Measurements from ENCODE around the gene SP2.

- no peak for TF ChIP-seq CTCF (IDR thresholded peaks at IDR 0.05)
- no peak for TF ChIP-seq ZFX (IDR thresholded peaks at IDR 0.05; ENCODE audit: borderline replicate concordance)
These were observed 35.6 kb upstream of the SP2 start for GRCh38 chr17:47860386-47860785.

Data from 22Rv1 (cell line).